HG02610 (cell line): ENCODE data around the gene BEX4.
A peak's percentile ranks its signal among the peaks of the same experiment; 100 is the strongest.
"Not testable (repeated sequence)": the region's sequence is repeated elsewhere in the genome, so short reads cannot be mapped to it uniquely, and the experiment has no call there.

ENCODE experiments used
- ATAC-seq: cut with Tn5 transposase; IDR thresholded peaks from one replicate; pipeline ENCODE4 v1.9.1; 2021; ENCODE audit warnings: mild to moderate bottlenecking, moderate library complexity; ENCODE audit not compliant: unreplicated experiment

Gene BEX4

DNA sequence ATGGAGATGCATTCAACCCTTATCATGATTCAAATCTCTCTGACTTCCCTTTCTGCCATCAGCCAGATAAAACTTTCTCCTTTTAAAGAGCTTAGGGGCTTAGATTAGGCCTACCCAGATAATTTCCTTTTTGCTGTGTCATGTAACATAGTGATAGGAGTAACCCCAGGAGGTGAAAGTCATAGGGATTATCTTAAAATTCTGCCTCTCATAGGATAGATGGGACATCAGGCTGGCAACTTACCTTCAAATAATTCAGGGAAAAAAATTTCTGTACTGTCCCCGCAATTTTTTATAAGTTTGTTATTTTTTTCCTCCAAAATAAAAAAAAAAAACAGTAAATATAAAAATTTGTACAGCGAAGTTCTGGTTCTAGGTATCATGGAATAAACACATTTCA, 20.7 kb downstream of the BEX4 start:
- not testable (repeated sequence) for ATAC-seq

DNA sequence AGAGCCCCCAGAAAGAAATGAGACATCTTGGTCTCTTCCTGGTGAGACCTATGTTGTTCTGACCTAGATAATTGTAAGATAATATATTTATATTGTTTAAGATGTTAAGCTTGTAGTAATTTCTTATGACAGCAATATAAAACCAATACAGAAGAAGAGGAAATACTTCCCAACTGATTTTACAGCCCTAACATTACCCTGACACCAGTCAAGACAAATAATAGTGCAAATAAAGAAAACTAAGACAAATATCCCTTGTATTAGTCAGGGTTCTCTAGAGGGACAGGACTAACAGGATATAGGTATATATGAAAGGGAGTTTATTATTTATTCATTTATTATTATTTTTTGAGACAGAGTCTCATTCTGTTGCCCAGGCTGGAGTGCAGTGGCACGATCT, 21.4 kb downstream of the BEX4 start:
- ATAC-seq, result no peak

DNA sequence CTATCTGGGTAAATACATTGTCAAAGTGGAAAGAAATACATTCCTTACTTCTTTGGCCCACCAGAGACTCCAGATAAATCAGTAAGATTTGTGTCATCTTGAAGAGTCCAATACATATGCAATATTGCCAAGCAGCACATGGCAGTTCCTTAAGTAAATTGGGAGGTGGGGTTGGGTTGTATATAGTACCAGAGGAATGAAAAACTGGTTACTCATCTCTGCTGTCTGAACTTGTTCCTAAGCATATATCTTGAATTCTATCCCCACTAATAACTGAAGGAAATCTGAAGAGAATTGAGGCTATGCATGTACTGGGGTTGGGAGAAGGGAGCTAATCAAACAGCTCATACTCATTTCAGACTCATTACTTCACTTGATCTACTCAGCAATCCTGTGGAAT, 25.2 kb downstream of the BEX4 start:
- ATAC-seq, result no peak

DNA sequence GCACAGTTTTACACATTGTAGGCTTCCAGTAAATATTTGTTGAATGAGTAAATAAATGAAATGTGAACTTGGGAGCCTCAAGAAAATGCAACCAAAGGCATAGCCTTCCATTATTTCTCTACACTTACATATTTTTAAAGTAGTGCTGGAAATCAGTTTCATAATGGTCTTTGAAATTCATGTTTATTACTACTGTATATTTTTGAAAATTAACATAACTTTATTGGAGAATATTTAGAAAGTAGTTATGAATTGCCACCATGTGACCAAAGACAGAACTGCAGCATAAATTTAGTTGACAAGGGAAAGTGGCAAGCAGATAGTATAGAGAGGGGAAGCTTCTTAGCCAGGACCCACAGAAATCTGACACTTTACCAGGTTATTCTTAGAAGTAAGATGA, 33.6 kb downstream of the BEX4 start:
- ATAC-seq, result no peak

DNA sequence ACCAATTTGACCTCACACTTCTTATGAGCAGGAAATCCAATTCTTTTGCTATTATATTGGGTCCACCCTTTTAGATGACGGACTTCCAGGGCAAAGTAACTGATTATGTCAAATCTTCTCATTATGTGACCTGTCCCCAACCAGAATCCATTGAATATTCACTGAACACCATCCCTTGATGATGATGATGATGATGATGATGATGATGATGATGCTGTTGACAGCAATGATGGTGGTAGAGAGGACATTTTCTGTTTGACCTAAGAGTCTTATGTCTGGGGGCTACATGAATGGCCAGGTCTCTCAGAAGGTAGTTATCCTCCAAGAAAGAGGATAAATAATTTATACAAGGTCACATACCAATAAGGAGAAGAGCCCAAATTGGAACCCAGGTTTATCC, 34.9 kb downstream of the BEX4 start:
- no peak for ATAC-seq

DNA sequence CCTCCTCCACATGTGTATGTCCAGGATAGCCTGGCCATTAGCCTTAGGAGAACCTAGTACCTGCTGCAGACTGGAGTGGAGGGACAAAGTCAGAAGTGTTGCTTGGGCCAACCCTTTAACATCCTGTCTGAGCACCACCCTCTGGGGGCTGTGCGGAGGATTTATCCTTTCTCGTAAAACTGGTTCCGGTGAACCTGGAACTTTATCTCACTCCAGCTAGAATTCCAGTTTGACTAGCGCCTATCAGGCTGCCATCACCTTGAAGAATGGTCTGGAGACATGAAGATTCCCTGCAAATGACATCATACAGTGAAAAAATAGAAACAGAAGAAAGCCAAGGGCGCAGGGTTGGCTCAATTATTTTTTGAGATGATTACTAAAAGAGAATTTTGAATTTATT, 36.1 kb downstream of the BEX4 start:
- ATAC-seq, result no peak

- ATAC-seq, result no peak
Observed at GRCh38 chrX:103253608-103254007, 38.7 kb downstream of the BEX4 start.

GRCh38 chrX:103254171-103254824, 39.4 kb downstream of the BEX4 start:
- ATAC-seq, result peak; percentile 69

DNA sequence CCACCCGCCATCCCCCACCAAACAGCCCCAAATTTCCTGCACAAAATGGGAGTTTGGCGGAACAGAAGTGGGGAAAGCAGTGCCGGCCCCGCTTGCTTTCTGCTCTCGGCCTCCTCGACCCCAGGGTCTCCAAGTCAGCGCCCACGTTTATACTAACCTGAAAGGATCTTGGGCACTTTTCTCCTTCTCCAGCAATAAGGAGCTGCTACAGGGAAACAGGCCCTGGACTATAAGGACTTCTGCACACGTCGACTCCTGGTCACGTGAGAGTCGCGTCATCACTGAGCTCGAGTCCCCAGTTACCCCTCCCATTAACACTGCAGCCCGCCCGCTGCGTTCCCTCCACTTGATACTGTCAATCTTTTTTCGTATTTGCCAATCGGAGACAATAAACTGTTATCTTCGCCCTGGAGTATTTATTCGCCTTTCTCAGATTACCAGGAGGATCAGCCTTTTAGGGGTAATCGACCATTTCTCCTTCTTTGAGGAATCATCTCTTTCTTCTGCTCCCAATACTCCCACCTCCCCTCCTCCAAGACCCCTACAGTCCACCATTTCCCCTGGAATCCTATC, 40.1 kb downstream of the BEX4 start, which contains the start of gene TCEAL8:
Gene TCEAL8 (minus strand): TSS at position 235 of the 573 bp plus-strand sequence. CDS start 1,176 bp downstream, outside the sequence.
- peak; percentile 98 for ATAC-seq

- no peak for ATAC-seq
Observed at GRCh38 chrX:103256651-103257050, 41.7 kb downstream of the BEX4 start.

DNA sequence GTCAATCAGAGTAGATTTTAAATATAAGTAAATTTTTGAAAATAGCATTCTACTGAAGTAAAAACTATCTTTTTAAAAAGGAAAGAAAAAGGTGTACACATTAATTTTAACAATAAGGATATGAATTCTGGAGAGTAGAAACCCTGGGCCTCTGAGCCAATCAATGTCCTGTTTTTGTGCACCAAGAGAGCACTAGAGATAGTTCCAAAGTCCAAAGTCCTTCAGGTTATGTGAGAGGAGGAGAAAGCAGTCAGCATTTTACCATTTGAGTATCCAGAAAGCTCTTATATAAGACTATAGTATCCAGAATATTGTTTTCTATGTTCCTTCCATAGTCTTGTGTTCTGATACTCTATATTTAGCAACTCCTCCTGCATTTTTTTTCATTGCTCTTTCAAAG, 43.4 kb downstream of the BEX4 start:
- ATAC-seq, result no peak
